Measurements from ENCODE around the gene NOL12.

GRCh38 chr22:37647317-37647716 lies 38.8 kb upstream of the NOL12 start:
- TF ChIP-seq ZNF274 (IDR thresholded peaks at IDR 0.05; ENCODE audit: low read length) (no peak), ZNF274 (tag by site-specific recombination; IDR thresholded peaks at IDR 0.05; ENCODE audit: borderline replicate concordance) (no peak), EGR2 (tag by site-specific recombination; IDR thresholded peaks at IDR 0.05; ENCODE audit: low read depth) (no peak), ZNF529 (tag by site-specific recombination; IDR thresholded peaks at IDR 0.05; ENCODE audit: insufficient replicate concordance) (no peak), ZBTB1 (tag by site-specific recombination; IDR thresholded peaks at IDR 0.05) (no peak)
- TF ChIP-seq, protein P1, sequence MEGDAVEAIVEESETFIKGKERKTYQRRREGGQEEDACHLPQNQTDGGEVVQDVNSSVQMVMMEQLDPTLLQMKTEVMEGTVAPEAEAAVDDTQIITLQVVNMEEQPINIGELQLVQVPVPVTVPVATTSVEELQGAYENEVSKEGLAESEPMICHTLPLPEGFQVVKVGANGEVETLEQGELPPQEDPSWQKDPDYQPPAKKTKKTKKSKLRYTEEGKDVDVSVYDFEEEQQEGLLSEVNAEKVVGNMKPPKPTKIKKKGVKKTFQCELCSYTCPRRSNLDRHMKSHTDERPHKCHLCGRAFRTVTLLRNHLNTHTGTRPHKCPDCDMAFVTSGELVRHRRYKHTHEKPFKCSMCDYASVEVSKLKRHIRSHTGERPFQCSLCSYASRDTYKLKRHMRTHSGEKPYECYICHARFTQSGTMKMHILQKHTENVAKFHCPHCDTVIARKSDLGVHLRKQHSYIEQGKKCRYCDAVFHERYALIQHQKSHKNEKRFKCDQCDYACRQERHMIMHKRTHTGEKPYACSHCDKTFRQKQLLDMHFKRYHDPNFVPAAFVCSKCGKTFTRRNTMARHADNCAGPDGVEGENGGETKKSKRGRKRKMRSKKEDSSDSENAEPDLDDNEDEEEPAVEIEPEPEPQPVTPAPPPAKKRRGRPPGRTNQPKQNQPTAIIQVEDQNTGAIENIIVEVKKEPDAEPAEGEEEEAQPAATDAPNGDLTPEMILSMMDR (tag by site-specific recombination; IDR thresholded peaks at IDR 0.05) = no peak
